Neural progenitor cell (in vitro differentiated cells): ENCODE data around the gene MLH1.

Source experiments
- CTCF ChIP-seq: fragments of 200-600 bp; sonication (generic); IDR thresholded peaks from 2 replicates; pipeline ENCODE4 v1.5.1; 2017; ENCODE audit warnings: antibody characterized with exemption, mild to moderate bottlenecking
- EZH2phosphoT487 ChIP-seq: fragments of 200-600 bp; sonication (generic); IDR thresholded peaks from 2 replicates; pipeline ENCODE4 v1.6.1; 2017; ENCODE audit warnings: antibody characterized with exemption

- TF ChIP-seq EZH2phosphoT487 (no peak), CTCF (no peak)
Measured at GRCh38 chr3:37072892-37073291, 79.6 kb downstream of the MLH1 start.
